Fibroblast of lung (primary cell): ENCODE results near the gene CYSTM1.

Experiments used
- CTCF ChIP-seq, 2 donors: IDR thresholded peaks in 1 of 2; conservative IDR thresholded peaks in 1 of 2; 1 replicate in 1 of 2; 2 replicates in 1 of 2; pipeline ENCODE4 v1.5.1; 2011 to 2012; ENCODE audit warnings: low read length in 2 of 2, control low read depth in 1 of 2, inconsistent platforms in 1 of 2, low read depth in 1 of 2, mild to moderate bottlenecking in 1 of 2
- EZH2 ChIP-seq: IDR thresholded peaks from 2 replicates; pipeline ENCODE4 v1.5.1; 2012; ENCODE audit warnings: low read length, control low read depth, mild to moderate bottlenecking; ENCODE audit errors: missing control alignments

- TF ChIP-seq CTCF (conservative IDR thresholded peaks at IDR 0.05 in 1 of 2, IDR thresholded peaks at IDR 0.05 in 1 of 2; ENCODE audit: low read depth in 1 of 2, low read length in 2 of 2) = no peak
- TF ChIP-seq EZH2 = no peak
Observed at GRCh38 chr5:140176031-140176387, 1.0 kb downstream of the CYSTM1 start.
